HepG2 (cell line): ENCODE results near the gene NFATC3. TPM values are rescaled to one million over a fixed set of nuclear protein-coding genes. Genes with fewer than 3 reads are reported as not detected.
A peak's percentile ranks its signal among the peaks of the same experiment; 100 is the strongest.

Experiments
- DPF2 ChIP-seq: sonication (generic); formaldehyde crosslinking; IDR thresholded peaks from 2 replicates; pipeline ENCODE4 v1.4.0; 2020; ENCODE audit warnings: mild to moderate bottlenecking, low read depth, missing genetic modification reagents, borderline replicate concordance
- EHMT2 ChIP-seq: fragments of 200-600 bp; sonication (generic); IDR thresholded peaks from 2 replicates; pipeline ENCODE4 v1.7.0; 2017; ENCODE audit warnings: antibody characterized with exemption, low read depth, low read length, borderline replicate concordance
- ERF ChIP-seq: IDR thresholded peaks from 2 replicates; pipeline ENCODE4 v1.6.1; 2018; ENCODE audit warnings: missing biosample characterization, missing genetic modification reagents
- ETV6 ChIP-seq: sonication (generic); formaldehyde crosslinking; conservative IDR thresholded peaks from 2 replicates; pipeline ENCODE4 v1.4.0; 2020; ENCODE audit warnings: missing genetic modification reagents
- MEF2D ChIP-seq: sonication (generic); formaldehyde crosslinking; IDR thresholded peaks from 2 replicates; pipeline ENCODE4 v1.5.1; 2020; ENCODE audit warnings: mild to moderate bottlenecking, missing genetic modification reagents
- SIX4 ChIP-seq: sonication (generic); formaldehyde crosslinking; IDR thresholded peaks from 2 replicates; pipeline ENCODE4 v1.4.0; 2020; ENCODE audit warnings: missing genetic modification reagents
- SNAPC2 ChIP-seq: sonication (generic); formaldehyde crosslinking; IDR thresholded peaks from 2 replicates; pipeline ENCODE4 v1.8.1; 2022; ENCODE audit warnings: mild to moderate bottlenecking, missing genetic modification reagents
- ZBTB20 ChIP-seq: sonication (generic); formaldehyde crosslinking; IDR thresholded peaks from 2 replicates; pipeline ENCODE4 v1.8.1; 2023; ENCODE audit warnings: missing genetic modification reagents, low read depth, mild to moderate bottlenecking, borderline replicate concordance
- ZFY ChIP-seq: sonication (generic); formaldehyde crosslinking; IDR thresholded peaks from 2 replicates; pipeline ENCODE4 v1.4.0; 2020; ENCODE audit warnings: missing genetic modification reagents
- ZNF33B ChIP-seq: sonication (generic); formaldehyde crosslinking; IDR thresholded peaks from 2 replicates; pipeline ENCODE4 v1.5.1; 2020; ENCODE audit warnings: mild to moderate bottlenecking, missing genetic modification reagents
- ZNF605 ChIP-seq: sonication (generic); formaldehyde crosslinking; IDR thresholded peaks from 2 replicates; pipeline ENCODE4 v1.8.0; 2022; ENCODE audit warnings: mild to moderate bottlenecking, missing genetic modification reagents
- ZNF644 ChIP-seq: IDR thresholded peaks from 2 replicates; pipeline ENCODE4 v1.6.1; 2016; ENCODE audit warnings: low read depth
- ZSCAN21 ChIP-seq: sonication (generic); formaldehyde crosslinking; IDR thresholded peaks from 2 replicates; pipeline ENCODE4 v1.8.0; 2022; ENCODE audit warnings: mild to moderate bottlenecking, missing genetic modification reagents, moderate library complexity, borderline replicate concordance
- polyA plus RNA-seq, 8 experiments: library from polyadenylated mRNA; depleted of rRNA in 3 of 8; stranded (reverse) in 7 of 8; unstranded in 1 of 8; fragments of >200 nt; fragmentation: Illumina TruSeq in 4 of 8; extraction: Trizol in 4 of 8; gene quantifications; 2 replicates each; pipeline versions ENCODE4 v1.2.1 to v1.2.3, GENCODE V29; 2011 to 2016; ENCODE audit warnings: low read depth in 4 of 8, missing spikeins in 1 of 8, mixed read lengths in 1 of 8; ENCODE audit not compliant: insufficient read depth in 1 of 8
- total RNA-seq, 5 experiments: library from RNA; depleted of rRNA; stranded (reverse); fragments of >200 nt; fragmentation: Illumina TruSeq; extraction: Trizol; gene quantifications; 2 replicates each; pipeline ENCODE4 v1.2.3, GENCODE V29; 2016; ENCODE audit warnings: low read depth in 1 of 5
- TF ChIP-seq, protein P1 (sequence below): sonication (generic); formaldehyde crosslinking; IDR thresholded peaks from 2 replicates; pipeline ENCODE4 v1.4.0; 2020; ENCODE audit warnings: mild to moderate bottlenecking, low read depth, missing genetic modification reagents
- TF ChIP-seq, protein P2 (sequence below): sonication (generic); formaldehyde crosslinking; IDR thresholded peaks from 2 replicates; pipeline ENCODE4 v1.4.0; 2020; ENCODE audit warnings: mild to moderate bottlenecking, missing genetic modification reagents
- TF ChIP-seq, protein P3 (sequence below): sonication (generic); formaldehyde crosslinking; IDR thresholded peaks from 2 replicates; pipeline ENCODE4 v1.5.0; 2020; ENCODE audit warnings: missing genetic modification reagents, mild to moderate bottlenecking, borderline replicate concordance
- TF ChIP-seq, protein P4 (sequence below): IDR thresholded peaks from 2 replicates; pipeline ENCODE4 v1.6.1; 2016; ENCODE audit warnings: low read depth
- TF ChIP-seq, protein P5 (sequence below): sonication (generic); formaldehyde crosslinking; IDR thresholded peaks from 2 replicates; pipeline ENCODE4 v1.8.1; 2022; ENCODE audit warnings: low read depth, mild to moderate bottlenecking, missing genetic modification reagents

The NFATC3 gene
- total and polyA plus RNA-seq, 2 of the 13 experiments (the other 11 are each of a cell fraction or from before 2014, with no cell fraction given): 52.6 to 62.7 TPM

DNA sequence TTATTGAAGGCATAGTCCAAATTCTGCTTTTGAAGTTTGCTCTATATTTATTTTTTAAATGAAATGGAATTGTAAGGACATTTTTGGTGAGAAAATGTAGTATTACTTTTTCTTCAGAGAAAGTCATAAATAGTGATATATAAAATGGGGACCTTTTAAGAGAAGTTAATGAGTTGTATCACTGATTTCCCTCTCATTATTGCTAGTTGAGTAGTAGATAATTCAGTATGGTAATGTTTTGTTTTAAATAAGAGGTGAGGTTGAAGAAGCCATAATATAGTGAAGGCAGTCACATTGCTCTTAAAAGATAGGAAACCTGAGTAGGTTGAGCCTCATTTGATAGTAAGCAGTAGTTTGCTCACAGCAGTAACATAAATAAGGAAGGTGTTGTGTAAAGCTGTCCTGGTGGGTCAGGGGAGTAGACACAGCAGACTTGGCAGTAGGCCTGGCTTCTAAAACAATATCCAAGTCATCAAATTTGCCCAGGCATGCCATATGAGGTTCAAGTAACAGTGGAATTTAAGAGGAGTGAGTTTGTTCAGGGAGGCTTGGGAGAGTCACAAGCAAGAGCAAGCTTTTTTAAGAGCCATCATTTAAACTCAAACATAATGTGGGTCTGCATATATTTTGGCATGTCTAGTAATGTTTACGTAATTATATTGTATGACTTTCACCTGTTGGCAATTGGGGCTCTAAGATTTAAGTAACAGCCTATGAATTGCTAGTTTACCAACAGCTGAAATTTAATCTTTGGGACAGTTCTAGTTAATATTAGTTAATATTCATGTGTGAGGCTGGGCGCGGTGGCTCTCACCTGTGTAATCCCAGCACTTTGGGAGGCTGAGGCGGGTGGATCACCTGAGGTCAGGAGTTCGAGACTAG is 6.5 kb downstream of the NFATC3 start (continued):
- TF ChIP-seq ZBTB20 (CRISPR knock-in tag) (no peak), EHMT2 (no peak), MEF2D (CRISPR knock-in tag) (no peak), SNAPC2 (CRISPR knock-in tag) (no peak), DPF2 (no peak), ZSCAN21 (no peak), ZFY (CRISPR knock-in tag) (no peak), SIX4 (CRISPR knock-in tag) (peak; percentile 53; the same call in 1 of the 2 replicates), ZNF644 (CRISPR knock-in tag) (0 out of 2 replicates have a peak, but pooled peaks have one; percentile 30), ERF (CRISPR knock-in tag) (no peak), ZNF33B (no peak), ZNF605 (no peak), ETV6 (CRISPR knock-in tag) (no peak)
- TF ChIP-seq, protein P1, sequence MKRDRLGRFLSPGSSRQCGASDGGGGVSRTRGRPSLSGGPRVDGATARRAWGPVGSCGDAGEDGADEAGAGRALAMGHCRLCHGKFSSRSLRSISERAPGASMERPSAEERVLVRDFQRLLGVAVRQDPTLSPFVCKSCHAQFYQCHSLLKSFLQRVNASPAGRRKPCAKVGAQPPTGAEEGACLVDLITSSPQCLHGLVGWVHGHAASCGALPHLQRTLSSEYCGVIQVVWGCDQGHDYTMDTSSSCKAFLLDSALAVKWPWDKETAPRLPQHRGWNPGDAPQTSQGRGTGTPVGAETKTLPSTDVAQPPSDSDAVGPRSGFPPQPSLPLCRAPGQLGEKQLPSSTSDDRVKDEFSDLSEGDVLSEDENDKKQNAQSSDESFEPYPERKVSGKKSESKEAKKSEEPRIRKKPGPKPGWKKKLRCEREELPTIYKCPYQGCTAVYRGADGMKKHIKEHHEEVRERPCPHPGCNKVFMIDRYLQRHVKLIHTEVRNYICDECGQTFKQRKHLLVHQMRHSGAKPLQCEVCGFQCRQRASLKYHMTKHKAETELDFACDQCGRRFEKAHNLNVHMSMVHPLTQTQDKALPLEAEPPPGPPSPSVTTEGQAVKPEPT (CRISPR knock-in tag): no peak
- TF ChIP-seq, protein P2, sequence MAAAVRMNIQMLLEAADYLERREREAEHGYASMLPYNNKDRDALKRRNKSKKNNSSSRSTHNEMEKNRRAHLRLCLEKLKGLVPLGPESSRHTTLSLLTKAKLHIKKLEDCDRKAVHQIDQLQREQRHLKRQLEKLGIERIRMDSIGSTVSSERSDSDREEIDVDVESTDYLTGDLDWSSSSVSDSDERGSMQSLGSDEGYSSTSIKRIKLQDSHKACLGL (CRISPR knock-in tag): no peak
- TF ChIP-seq, protein P3, sequence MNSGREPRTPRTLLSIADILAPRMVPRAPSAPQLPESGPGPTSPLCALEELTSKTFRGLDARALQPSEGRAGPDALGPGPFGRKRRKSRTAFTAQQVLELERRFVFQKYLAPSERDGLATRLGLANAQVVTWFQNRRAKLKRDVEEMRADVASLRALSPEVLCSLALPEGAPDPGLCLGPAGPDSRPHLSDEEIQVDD (CRISPR knock-in tag): no peak
- TF ChIP-seq, protein P4, sequence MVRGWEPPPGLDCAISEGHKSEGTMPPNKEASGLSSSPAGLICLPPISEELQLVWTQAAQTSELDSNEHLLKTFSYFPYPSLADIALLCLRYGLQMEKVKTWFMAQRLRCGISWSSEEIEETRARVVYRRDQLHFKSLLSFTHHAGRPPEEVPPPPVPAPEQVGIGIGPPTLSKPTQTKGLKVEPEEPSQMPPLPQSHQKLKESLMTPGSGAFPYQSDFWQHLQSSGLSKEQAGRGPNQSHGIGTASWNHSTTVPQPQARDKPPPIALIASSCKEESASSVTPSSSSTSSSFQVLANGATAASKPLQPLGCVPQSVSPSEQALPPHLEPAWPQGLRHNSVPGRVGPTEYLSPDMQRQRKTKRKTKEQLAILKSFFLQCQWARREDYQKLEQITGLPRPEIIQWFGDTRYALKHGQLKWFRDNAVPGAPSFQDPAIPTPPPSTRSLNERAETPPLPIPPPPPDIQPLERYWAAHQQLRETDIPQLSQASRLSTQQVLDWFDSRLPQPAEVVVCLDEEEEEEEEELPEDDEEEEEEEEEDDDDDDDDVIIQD (CRISPR knock-in tag): no peak
- TF ChIP-seq, protein P5, sequence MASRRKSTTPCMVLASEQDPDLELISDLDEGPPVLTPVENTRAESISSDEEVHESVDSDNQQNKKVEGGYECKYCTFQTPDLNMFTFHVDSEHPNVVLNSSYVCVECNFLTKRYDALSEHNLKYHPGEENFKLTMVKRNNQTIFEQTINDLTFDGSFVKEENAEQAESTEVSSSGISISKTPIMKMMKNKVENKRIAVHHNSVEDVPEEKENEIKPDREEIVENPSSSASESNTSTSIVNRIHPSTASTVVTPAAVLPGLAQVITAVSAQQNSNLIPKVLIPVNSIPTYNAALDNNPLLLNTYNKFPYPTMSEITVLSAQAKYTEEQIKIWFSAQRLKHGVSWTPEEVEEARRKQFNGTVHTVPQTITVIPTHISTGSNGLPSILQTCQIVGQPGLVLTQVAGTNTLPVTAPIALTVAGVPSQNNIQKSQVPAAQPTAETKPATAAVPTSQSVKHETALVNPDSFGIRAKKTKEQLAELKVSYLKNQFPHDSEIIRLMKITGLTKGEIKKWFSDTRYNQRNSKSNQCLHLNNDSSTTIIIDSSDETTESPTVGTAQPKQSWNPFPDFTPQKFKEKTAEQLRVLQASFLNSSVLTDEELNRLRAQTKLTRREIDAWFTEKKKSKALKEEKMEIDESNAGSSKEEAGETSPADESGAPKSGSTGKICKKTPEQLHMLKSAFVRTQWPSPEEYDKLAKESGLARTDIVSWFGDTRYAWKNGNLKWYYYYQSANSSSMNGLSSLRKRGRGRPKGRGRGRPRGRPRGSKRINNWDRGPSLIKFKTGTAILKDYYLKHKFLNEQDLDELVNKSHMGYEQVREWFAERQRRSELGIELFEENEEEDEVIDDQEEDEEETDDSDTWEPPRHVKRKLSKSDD (CRISPR knock-in tag): no peak
